GM12874 (cell line): ENCODE data around the gene ROR2.

Experiments
- TF ChIP-seq, protein P1 (sequence below): IDR thresholded peaks from 2 replicates; pipeline ENCODE4 v1.5.1; 2011; ENCODE audit warnings: low read depth, mild to moderate bottlenecking, control low read depth, low read length, moderate library complexity; ENCODE audit not compliant: insufficient read depth

The ROR2 gene

GRCh38 chr9:91825866-91826265 is 124.2 kb downstream of the ROR2 start:
- TF ChIP-seq, protein P1, sequence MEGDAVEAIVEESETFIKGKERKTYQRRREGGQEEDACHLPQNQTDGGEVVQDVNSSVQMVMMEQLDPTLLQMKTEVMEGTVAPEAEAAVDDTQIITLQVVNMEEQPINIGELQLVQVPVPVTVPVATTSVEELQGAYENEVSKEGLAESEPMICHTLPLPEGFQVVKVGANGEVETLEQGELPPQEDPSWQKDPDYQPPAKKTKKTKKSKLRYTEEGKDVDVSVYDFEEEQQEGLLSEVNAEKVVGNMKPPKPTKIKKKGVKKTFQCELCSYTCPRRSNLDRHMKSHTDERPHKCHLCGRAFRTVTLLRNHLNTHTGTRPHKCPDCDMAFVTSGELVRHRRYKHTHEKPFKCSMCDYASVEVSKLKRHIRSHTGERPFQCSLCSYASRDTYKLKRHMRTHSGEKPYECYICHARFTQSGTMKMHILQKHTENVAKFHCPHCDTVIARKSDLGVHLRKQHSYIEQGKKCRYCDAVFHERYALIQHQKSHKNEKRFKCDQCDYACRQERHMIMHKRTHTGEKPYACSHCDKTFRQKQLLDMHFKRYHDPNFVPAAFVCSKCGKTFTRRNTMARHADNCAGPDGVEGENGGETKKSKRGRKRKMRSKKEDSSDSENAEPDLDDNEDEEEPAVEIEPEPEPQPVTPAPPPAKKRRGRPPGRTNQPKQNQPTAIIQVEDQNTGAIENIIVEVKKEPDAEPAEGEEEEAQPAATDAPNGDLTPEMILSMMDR: no peak

DNA sequence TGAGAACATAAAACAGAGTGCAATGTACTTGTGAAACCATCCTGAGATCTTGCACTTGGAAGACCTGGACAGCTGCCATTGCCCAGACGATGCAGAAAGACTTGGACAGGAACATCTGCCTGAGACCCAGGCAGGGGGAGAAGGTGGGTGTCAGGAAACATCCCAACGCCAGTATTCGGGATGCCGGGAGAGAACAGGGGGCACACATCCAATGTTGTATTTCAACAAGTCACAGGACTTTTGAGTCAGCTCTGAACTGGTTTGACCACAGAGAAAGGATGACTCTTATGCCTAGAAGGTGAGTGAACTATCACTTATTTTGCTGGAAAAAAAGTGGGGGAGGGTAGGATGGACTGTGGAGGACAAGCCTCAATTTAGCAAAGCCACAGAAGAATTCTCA is 124.6 kb downstream of the ROR2 start:
- TF ChIP-seq, protein P1: no peak

GRCh38 chr9:91824601-91825305 is 125.3 kb downstream of the ROR2 start:
- TF ChIP-seq, protein P1: no peak

- TF ChIP-seq, protein P1: no peak
Observed at GRCh38 chr9:91824151-91824550, 125.9 kb downstream of the ROR2 start.

DNA sequence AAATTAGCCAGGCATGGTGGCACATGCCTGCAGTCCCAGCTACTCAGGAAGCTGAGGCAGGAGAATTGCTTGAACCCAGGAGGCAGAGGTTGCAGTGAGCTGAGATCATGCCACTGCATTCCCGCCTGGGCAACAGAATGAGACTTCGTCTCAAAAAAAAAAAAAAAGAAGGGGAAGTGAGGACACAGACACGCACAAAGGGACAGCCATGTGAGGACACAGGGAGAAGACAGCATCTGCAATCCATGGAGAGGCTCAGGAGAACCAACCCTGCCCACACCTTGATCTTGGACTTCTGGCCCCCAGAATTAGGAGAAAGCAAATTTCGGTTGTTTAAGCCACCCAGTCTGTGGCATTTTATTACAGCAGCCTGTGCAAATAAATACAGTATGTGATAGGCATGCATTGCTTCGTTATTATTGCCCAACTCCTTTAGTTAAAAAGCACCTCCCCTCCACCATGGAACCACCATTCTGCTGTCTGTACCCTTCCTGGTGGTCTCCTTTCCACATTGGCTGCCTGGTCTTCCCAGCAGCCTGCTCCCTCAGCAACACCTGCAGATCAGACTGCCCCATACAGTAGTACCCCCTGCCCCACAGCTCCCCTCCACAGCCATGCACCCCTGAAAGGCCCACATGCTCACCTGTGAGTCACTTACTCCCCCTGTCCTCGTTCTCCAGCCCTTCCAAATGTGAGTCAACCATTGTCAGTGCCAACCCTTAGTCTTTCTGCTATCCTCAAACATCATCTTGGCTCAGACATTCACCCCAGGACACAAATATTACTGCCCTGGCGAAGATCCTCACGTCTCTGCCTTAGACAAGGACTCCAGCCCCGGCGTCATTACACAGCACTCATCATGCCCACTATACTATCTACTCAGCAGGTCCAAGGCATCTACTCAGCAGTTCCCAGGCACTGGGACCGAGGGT is 128.8 kb downstream of the ROR2 start:
- TF ChIP-seq, protein P1: no peak

DNA sequence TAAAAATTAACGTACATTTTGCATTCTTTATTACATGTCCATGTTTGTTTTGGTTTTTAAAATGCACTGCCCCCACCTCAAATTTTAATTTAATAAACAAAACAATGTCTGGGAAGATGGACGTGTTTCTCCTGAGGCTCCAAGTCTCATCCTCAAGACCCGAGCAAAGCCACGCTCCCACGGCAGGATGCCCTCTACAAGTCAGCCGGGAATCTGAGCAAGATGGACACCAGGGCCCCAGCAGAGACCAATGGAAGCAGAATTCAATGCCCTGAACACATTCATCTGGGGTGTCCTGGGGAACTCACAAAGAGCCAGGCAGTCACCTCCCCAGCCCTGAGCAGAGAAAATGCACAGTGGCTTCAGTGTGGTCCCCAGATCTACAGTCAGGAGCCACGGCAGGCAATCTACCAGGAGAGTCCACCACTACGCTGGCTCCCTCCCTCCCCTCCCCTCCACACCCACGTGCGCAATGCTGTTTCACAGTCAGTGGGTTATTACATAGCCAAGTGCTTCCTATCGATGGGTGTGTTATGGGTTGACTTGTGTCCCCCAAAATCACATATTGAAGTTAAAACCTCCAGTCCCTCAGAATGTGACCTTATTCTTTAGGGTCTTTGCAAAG is 129.8 kb downstream of the ROR2 start:
- TF ChIP-seq, protein P1: no peak
